HepG2 (cell line): ENCODE measurements around the gene CRK. TPM values are rescaled to one million over a fixed set of nuclear protein-coding genes. Genes with fewer than 3 reads are reported as not detected.

Experiments
- HNF4A ChIP-seq: sonication (generic); formaldehyde crosslinking; IDR thresholded peaks from 2 replicates; pipeline ENCODE4 v1.4.0; 2020; ENCODE audit warnings: missing genetic modification reagents
- MBD4 ChIP-seq: IDR thresholded peaks from 2 replicates; pipeline ENCODE4 v1.6.1; 2012; ENCODE audit warnings: low read length, inconsistent platforms, borderline replicate concordance
- RAD21 ChIP-seq: fragments of 450-650 bp; formaldehyde crosslinking; IDR thresholded peaks from 2 replicates; pipeline ENCODE4 v1.5.0; 2020; ENCODE audit warnings: mild to moderate bottlenecking
- RBFOX2 ChIP-seq: fragments of 200-400 bp; formaldehyde crosslinking; IDR thresholded peaks from 2 replicates; pipeline ENCODE4 v1.6.1; 2017; ENCODE audit warnings: low read depth, mild to moderate bottlenecking, low read length
- RELA ChIP-seq: sonication (generic); formaldehyde crosslinking; IDR thresholded peaks from 2 replicates; pipeline ENCODE4 v1.4.0; 2020; ENCODE audit warnings: missing genetic modification reagents
- REST ChIP-seq, 2 experiments: IDR thresholded peaks; 2 replicates each; pipeline ENCODE4 v1.6.1; 2011 to 2012; ENCODE audit warnings: low read length in 2 of 2, borderline replicate concordance in 1 of 2, low read depth in 1 of 2, mild to moderate bottlenecking in 1 of 2, moderate library complexity in 1 of 2
- RNF219 ChIP-seq: sonication (generic); formaldehyde crosslinking; IDR thresholded peaks from 2 replicates; pipeline ENCODE4 v1.5.0; 2020; ENCODE audit warnings: mild to moderate bottlenecking, missing genetic modification reagents
- RORA ChIP-seq: sonication (generic); formaldehyde crosslinking; IDR thresholded peaks from 2 replicates; pipeline ENCODE4 v1.5.0; 2020; ENCODE audit warnings: mild to moderate bottlenecking, missing genetic modification reagents, moderate library complexity
- SKI ChIP-seq: fragments of 450-650 bp; IDR thresholded peaks from one replicate; pipeline ENCODE4 v1.6.1; 2018; ENCODE audit warnings: mild to moderate bottlenecking; ENCODE audit not compliant: partially characterized antibody
- ZBTB38 ChIP-seq: sonication (generic); formaldehyde crosslinking; IDR thresholded peaks from 2 replicates; pipeline ENCODE4 v1.5.1; 2020; ENCODE audit warnings: mild to moderate bottlenecking, missing genetic modification reagents
- ZC3H4 ChIP-seq: sonication (generic); formaldehyde crosslinking; IDR thresholded peaks from 2 replicates; pipeline ENCODE4 v1.4.0; 2020; ENCODE audit warnings: missing genetic modification reagents, borderline replicate concordance
- ZKSCAN5 ChIP-seq: sonication (generic); formaldehyde crosslinking; IDR thresholded peaks from 2 replicates; pipeline ENCODE4 v1.5.1; 2020; ENCODE audit warnings: mild to moderate bottlenecking, missing genetic modification reagents
- ZNF234 ChIP-seq: sonication (generic); formaldehyde crosslinking; conservative IDR thresholded peaks from 2 replicates; pipeline ENCODE4 v1.5.1; 2020; ENCODE audit warnings: mild to moderate bottlenecking, missing genetic modification reagents
- ZNF253 ChIP-seq: sonication (generic); formaldehyde crosslinking; IDR thresholded peaks from 2 replicates; pipeline ENCODE4 v1.8.0; 2022; ENCODE audit warnings: mild to moderate bottlenecking, missing genetic modification reagents, borderline replicate concordance
- ZNF761 ChIP-seq: sonication (generic); formaldehyde crosslinking; conservative IDR thresholded peaks from 2 replicates; pipeline ENCODE4 v1.4.0; 2020; ENCODE audit warnings: mild to moderate bottlenecking, missing genetic modification reagents
- ZSCAN21 ChIP-seq: sonication (generic); formaldehyde crosslinking; IDR thresholded peaks from 2 replicates; pipeline ENCODE4 v1.8.0; 2022; ENCODE audit warnings: mild to moderate bottlenecking, missing genetic modification reagents, moderate library complexity, borderline replicate concordance
- ZSCAN30 ChIP-seq: sonication (generic); formaldehyde crosslinking; IDR thresholded peaks from 2 replicates; pipeline ENCODE4 v1.5.0; 2020; ENCODE audit warnings: mild to moderate bottlenecking, missing genetic modification reagents
- polyA plus RNA-seq, 8 experiments: library from polyadenylated mRNA; depleted of rRNA in 3 of 8; stranded (reverse) in 7 of 8; unstranded in 1 of 8; fragments of >200 nt; fragmentation: Illumina TruSeq in 4 of 8; extraction: Trizol in 4 of 8; gene quantifications; 2 replicates each; pipeline versions ENCODE4 v1.2.1 to v1.2.3, GENCODE V29; 2011 to 2016; ENCODE audit warnings: low read depth in 4 of 8, missing spikeins in 1 of 8, mixed read lengths in 1 of 8; ENCODE audit not compliant: insufficient read depth in 1 of 8
- total RNA-seq, 5 experiments: library from RNA; depleted of rRNA; stranded (reverse); fragments of >200 nt; fragmentation: Illumina TruSeq; extraction: Trizol; gene quantifications; 2 replicates each; pipeline ENCODE4 v1.2.3, GENCODE V29; 2016; ENCODE audit warnings: low read depth in 1 of 5
- TF ChIP-seq, protein P1 (sequence below): sonication (generic); formaldehyde crosslinking; IDR thresholded peaks from 2 replicates; pipeline ENCODE4 v1.4.0; 2020; ENCODE audit warnings: missing genetic modification reagents, borderline replicate concordance

The CRK gene
- total and polyA plus RNA-seq, 2 of the 13 experiments (the other 11 are each of a cell fraction or from before 2014, with no cell fraction given), result 47.4 to 54.2 TPM

GRCh38 chr17:1492249-1493206, 36.5 kb upstream of the CRK start, which contains the start of gene MYO1C (continued):
- TF ChIP-seq, protein P1, sequence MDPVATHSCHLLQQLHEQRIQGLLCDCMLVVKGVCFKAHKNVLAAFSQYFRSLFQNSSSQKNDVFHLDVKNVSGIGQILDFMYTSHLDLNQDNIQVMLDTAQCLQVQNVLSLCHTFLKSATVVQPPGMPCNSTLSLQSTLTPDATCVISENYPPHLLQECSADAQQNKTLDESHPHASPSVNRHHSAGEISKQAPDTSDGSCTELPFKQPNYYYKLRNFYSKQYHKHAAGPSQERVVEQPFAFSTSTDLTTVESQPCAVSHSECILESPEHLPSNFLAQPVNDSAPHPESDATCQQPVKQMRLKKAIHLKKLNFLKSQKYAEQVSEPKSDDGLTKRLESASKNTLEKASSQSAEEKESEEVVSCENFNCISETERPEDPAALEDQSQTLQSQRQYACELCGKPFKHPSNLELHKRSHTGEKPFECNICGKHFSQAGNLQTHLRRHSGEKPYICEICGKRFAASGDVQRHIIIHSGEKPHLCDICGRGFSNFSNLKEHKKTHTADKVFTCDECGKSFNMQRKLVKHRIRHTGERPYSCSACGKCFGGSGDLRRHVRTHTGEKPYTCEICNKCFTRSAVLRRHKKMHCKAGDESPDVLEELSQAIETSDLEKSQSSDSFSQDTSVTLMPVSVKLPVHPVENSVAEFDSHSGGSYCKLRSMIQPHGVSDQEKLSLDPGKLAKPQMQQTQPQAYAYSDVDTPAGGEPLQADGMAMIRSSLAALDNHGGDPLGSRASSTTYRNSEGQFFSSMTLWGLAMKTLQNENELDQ (CRISPR knock-in tag), result no peak
- TF ChIP-seq ZC3H4 (CRISPR knock-in tag) (no peak), HNF4A (CRISPR knock-in tag) (no peak), ZNF761 (CRISPR knock-in tag) (0 out of 2 replicates have a peak, but pooled peaks have one; percentile 42), SKI (no peak), RNF219 (CRISPR knock-in tag) (no peak), RORA (no peak), ZNF234 (CRISPR knock-in tag) (no peak), ZKSCAN5 (CRISPR knock-in tag) (no peak), RAD21 (no peak), ZBTB38 (CRISPR knock-in tag) (peak; percentile 75; the same call in 1 of the 2 replicates), ZSCAN21 (no peak), RBFOX2 (0 out of 2 replicates have a peak, but pooled peaks have one; percentile 23), MBD4 (no peak), RELA (CRISPR knock-in tag) (no peak), ZNF253 (CRISPR knock-in tag) (no peak), ZSCAN30 (no peak), REST (IDR thresholded peaks at IDR 0.05; ENCODE audit: borderline replicate concordance in 1 of 2, low read depth in 1 of 2, low read length in 2 of 2) (no peak)
